B cell (primary cell): ENCODE measurements around the gene PSAPL1. TPM values are rescaled to one million over a fixed set of nuclear protein-coding genes. Genes with fewer than 3 reads are reported as not detected.

Source experiments
- ATAC-seq: fragments of 200-7000 bp; cut with Tn5 transposase; one replicate; pipeline ENCODE4 v1.10.0; 2021; ENCODE audit warnings: low read depth, mild to moderate bottlenecking, moderate number of reproducible peaks, moderate library complexity
- CTCF ChIA-PET: fragments of 350-600 bp; sonication (Branson Sonifier 250); formaldehyde crosslinking; loops from one replicate; lab custom pipeline; 2021; ENCODE audit warnings: antibody characterized with exemption, inconsistent platforms; lab: Charles Lee
- POLR2A ChIA-PET: fragments of 350-600 bp; sonication (Branson Sonifier 250); formaldehyde crosslinking; loops from one replicate; lab custom pipeline; 2021; ENCODE audit warnings: antibody characterized with exemption; lab: Charles Lee
- DNase-seq: peaks from one replicate; pipeline ENCODE4 v3.0.0; 2013
- H2AFZ ChIP-seq: 2 replicates; pipeline ENCODE4 v1.6.1; 2012; ENCODE audit warnings: mild to moderate bottlenecking, low read depth, low read length; ENCODE audit not compliant: insufficient read depth, poor library complexity, severe bottlenecking
- H3K27ac ChIP-seq, 2 donors: 1 replicate in 1 of 2; 2 replicates in 1 of 2; pipeline ENCODE4 v1.5.1; 2012 to 2013; ENCODE audit warnings: low read length in 2 of 2, mild to moderate bottlenecking in 2 of 2, moderate library complexity in 1 of 2
- H3K27me3 ChIP-seq, 4 experiments: fragments of 200-600 bp in 1 of 4; sonication (generic) in 1 of 4; replicated peaks in 1 of 4; 1 replicate in 2 of 4; 2 replicates in 2 of 4; pipeline versions ENCODE4 v1.6.1 to v1.7.0; 2013 to 2016; ENCODE audit warnings: low read length in 3 of 4, mild to moderate bottlenecking in 2 of 4, mixed read lengths in 1 of 4, moderate library complexity in 1 of 4; ENCODE audit not compliant: insufficient read depth in 4 of 4, control insufficient read depth in 3 of 4; ENCODE audit errors: control extremely low read depth in 1 of 4
- H3K36me3 ChIP-seq, 2 experiments: replicated peaks in 1 of 2; 1 replicate in 1 of 2; 2 replicates in 1 of 2; pipeline versions ENCODE4 v1.6.1 to v1.7.1; 2013; ENCODE audit warnings: low read length in 1 of 2; ENCODE audit not compliant: insufficient read depth in 2 of 2, control insufficient read depth in 1 of 2; ENCODE audit errors: control extremely low read depth in 1 of 2, extremely low read depth in 1 of 2
- H3K4me1 ChIP-seq, 2 donors: fragments of 200-600 bp in 1 of 2; sonication (generic) in 1 of 2; 1 replicate in 1 of 2; 2 replicates in 1 of 2; pipeline versions ENCODE4 v1.5.1 to v1.6.1; 2013 to 2017; ENCODE audit warnings: low read length in 2 of 2; ENCODE audit not compliant: control insufficient read depth in 2 of 2, insufficient read depth in 2 of 2
- H3K4me2 ChIP-seq: replicated peaks from 2 replicates; pipeline ENCODE3; 2012; ENCODE audit warnings: mild to moderate bottlenecking, low read depth, low read length; ENCODE audit not compliant: poor library complexity, severe bottlenecking
- H3K4me3 ChIP-seq, 5 experiments: fragments of 200-600 bp in 1 of 5; sonication (generic) in 1 of 5; 1 replicate in 3 of 5; 2 replicates in 2 of 5; pipeline versions ENCODE4 v1.5.1 to v1.7.0; 2011 to 2016; ENCODE audit warnings: low read length in 4 of 5, mild to moderate bottlenecking in 4 of 5, low read depth in 2 of 5, control low read depth in 1 of 5, moderate library complexity in 1 of 5; ENCODE audit not compliant: insufficient read depth in 1 of 5; ENCODE audit errors: control extremely low read depth in 1 of 5, extremely low read depth in 1 of 5
- H3K79me2 ChIP-seq: fragments of 200-600 bp; sonication (generic); one replicate; pipeline ENCODE4 v1.6.0; 2016; ENCODE audit warnings: low read length; ENCODE audit not compliant: control insufficient read depth, insufficient read depth
- H3K9ac ChIP-seq: fragments of 200-600 bp; sonication (generic); 2 replicates; pipeline ENCODE4 v1.6.1; 2017; ENCODE audit warnings: mild to moderate bottlenecking, low read length, moderate library complexity
- H3K9me3 ChIP-seq, 3 donors: one replicate each; pipeline versions ENCODE4 v1.6.1 to v1.7.1; 2013; ENCODE audit warnings: low read length in 2 of 3; ENCODE audit not compliant: control insufficient read depth in 2 of 3, insufficient read depth in 1 of 3; ENCODE audit errors: control extremely low read depth in 1 of 3
- H4K20me1 ChIP-seq: 2 replicates; pipeline ENCODE4 v1.6.0; 2012; ENCODE audit warnings: mild to moderate bottlenecking, low read length; ENCODE audit not compliant: insufficient read depth, control insufficient read depth, poor library complexity, severe bottlenecking
- H3K27ac Mint-ChIP-seq: one replicate; pipeline ENCODE4 v1.8.0; 2021; ENCODE audit warnings: mixed read lengths
- H3K27me3 Mint-ChIP-seq: one replicate; pipeline ENCODE4 v1.8.0; 2021; ENCODE audit warnings: mixed read lengths
- H3K4me1 Mint-ChIP-seq: one replicate; pipeline ENCODE4 v1.8.0; 2021; ENCODE audit warnings: mixed read lengths
- H3K4me3 Mint-ChIP-seq: one replicate; pipeline ENCODE4 v1.8.0; 2021; ENCODE audit warnings: mixed read lengths
- H3K9me3 Mint-ChIP-seq: one replicate; pipeline ENCODE4 v1.8.0; 2022; ENCODE audit warnings: mixed read lengths; ENCODE audit not compliant: insufficient read depth
- EZH2 ChIP-seq: IDR thresholded peaks from 2 replicates; pipeline ENCODE4 v1.6.1; 2012; ENCODE audit warnings: borderline replicate concordance, low read depth, mild to moderate bottlenecking, moderate library complexity, low read length; ENCODE audit not compliant: insufficient read depth, poor library complexity, severe bottlenecking
- WGBS: methylation state at CpG from one replicate; pipeline ENCODE4 v1.1.5; 2013; ENCODE audit warnings: missing lambda C conversion rate; ENCODE audit not compliant: insufficient coverage; 5-methylcytosine and 5-hydroxymethylcytosine counted together
- intact Hi-C: fragments of 100-400 bp; cut with micrococcal nuclease; formaldehyde crosslinking; loops from one replicate; pipeline ENCODE4 v1.10.0; 2022
- polyA plus RNA-seq: library from polyadenylated mRNA; depleted of rRNA; stranded (reverse); fragments of >200 nt; gene quantifications from 2 replicates; pipeline ENCODE4 v1.2.3, GENCODE V29; 2012
- total RNA-seq, 2 donors: library from RNA; stranded (reverse); fragments of 120-200 nt in 1 of 2; gene quantifications; 1 replicate in 1 of 2; 2 replicates in 1 of 2; pipeline versions ENCODE4 v1.2.3 to v1.2.4, GENCODE V29; 2013 to 2022
- TF ChIP-seq, protein P1 (sequence below): fragments of 200-600 bp; IDR thresholded peaks from one replicate; pipeline ENCODE4 v1.8.0; 2022; ENCODE audit warnings: antibody characterized with exemption, mild to moderate bottlenecking

Gene PSAPL1
- total and polyA plus RNA-seq, 2 donors (not counting 1 experiment from before 2014, with no cell fraction given): not detected

- intact Hi-C loops: no loop called here
- ATAC-seq: no peak
These were observed 6.9 kb downstream of the PSAPL1 start for GRCh38 chr4:7427831-7428260.

DNA sequence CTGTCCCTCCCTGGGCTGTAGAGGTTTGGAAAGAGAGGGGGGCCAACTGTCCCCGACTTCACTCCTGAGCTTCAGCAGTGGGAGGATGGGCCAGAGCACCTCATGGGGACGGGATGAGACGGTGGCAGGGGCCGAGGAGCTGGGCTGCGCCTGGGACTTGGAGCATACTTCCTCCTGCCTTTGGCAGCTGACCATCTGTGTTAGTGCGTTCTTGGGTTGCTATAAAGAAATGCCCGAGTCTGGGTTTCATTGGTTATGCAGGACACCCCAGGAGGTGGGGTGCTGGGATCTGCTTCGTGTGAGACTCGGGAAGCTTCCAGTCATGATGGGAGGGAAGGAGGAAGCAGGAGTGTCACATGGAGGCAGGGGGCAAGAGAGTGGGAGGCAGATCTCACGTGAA is 7.4 kb downstream of the PSAPL1 start:
- Histone ChIP-seq H3K27me3 (no peaks in the 10 kb centered on the region), H3K4me1 (no peaks in the 10 kb centered on the region), H3K9me3 (no peaks in the 10 kb centered on the region), H3K4me3 (no peak overlapping the region), H4K20me1 (no peaks in the 10 kb centered on the region), H2AFZ (no peak overlapping the region), H3K4me2 (no peak overlapping the region), H3K27ac (no peak overlapping the region), H3K36me3 (no peaks in the 10 kb centered on the region), H3K9ac (no peak overlapping the region), H3K79me2 (no peaks in the 10 kb centered on the region)
- ChIA-PET POLR2A (no interaction called here), CTCF (no interaction called here)
- no peak overlapping the region for H3K27ac Mint-ChIP-seq
- ATAC-seq (no peak), DNase-seq (no peak)
- no peaks in the 10 kb centered on the region for H3K27me3 Mint-ChIP-seq
- intact Hi-C loops: no loop called here
- H3K4me3 Mint-ChIP-seq: no peak overlapping the region
- WGBS: 66% methylated on average over 9 of the region's 10 CpGs
- H3K9me3 Mint-ChIP-seq: no peaks in the 10 kb centered on the region
- no peak for TF ChIP-seq EZH2
- TF ChIP-seq, protein P1, sequence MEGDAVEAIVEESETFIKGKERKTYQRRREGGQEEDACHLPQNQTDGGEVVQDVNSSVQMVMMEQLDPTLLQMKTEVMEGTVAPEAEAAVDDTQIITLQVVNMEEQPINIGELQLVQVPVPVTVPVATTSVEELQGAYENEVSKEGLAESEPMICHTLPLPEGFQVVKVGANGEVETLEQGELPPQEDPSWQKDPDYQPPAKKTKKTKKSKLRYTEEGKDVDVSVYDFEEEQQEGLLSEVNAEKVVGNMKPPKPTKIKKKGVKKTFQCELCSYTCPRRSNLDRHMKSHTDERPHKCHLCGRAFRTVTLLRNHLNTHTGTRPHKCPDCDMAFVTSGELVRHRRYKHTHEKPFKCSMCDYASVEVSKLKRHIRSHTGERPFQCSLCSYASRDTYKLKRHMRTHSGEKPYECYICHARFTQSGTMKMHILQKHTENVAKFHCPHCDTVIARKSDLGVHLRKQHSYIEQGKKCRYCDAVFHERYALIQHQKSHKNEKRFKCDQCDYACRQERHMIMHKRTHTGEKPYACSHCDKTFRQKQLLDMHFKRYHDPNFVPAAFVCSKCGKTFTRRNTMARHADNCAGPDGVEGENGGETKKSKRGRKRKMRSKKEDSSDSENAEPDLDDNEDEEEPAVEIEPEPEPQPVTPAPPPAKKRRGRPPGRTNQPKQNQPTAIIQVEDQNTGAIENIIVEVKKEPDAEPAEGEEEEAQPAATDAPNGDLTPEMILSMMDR: no peak
- no peaks in the 10 kb centered on the region for H3K4me1 Mint-ChIP-seq

More at GRCh38 chr4:7427831-7428260, 6.9 kb downstream of the PSAPL1 start:
- H3K9me3 Mint-ChIP-seq: no peaks in the 10 kb centered on the region
- H3K4me3 Mint-ChIP-seq: no peak overlapping the region
- TF ChIP-seq, protein P1: no peak
- TF ChIP-seq EZH2: no peak
- H3K27ac ChIP-seq: no peak overlapping the region
- no peaks in the 10 kb centered on the region for H3K27me3 Mint-ChIP-seq
- no peaks in the 10 kb centered on the region for H4K20me1 ChIP-seq
- no peaks in the 10 kb centered on the region for H3K4me1 ChIP-seq
- H3K79me2 ChIP-seq: no peaks in the 10 kb centered on the region
- H3K27me3 ChIP-seq: no peaks in the 10 kb centered on the region
- H3K4me3 ChIP-seq: no peak overlapping the region
- ChIA-PET CTCF (no interaction called here), POLR2A (no interaction called here)
- DNase-seq: no peak
- H3K4me2 ChIP-seq: no peak overlapping the region
- H3K9ac ChIP-seq: no peak overlapping the region
- no peaks in the 10 kb centered on the region for H3K9me3 ChIP-seq
- 80% methylated on average over 8 of the region's 13 CpGs for WGBS
- H3K4me1 Mint-ChIP-seq: no peaks in the 10 kb centered on the region
- H2AFZ ChIP-seq: no peak overlapping the region
- H3K27ac Mint-ChIP-seq: no peak overlapping the region
- H3K36me3 ChIP-seq: no peaks in the 10 kb centered on the region
